ENCODE results near the gene ZSCAN18. TPM values are rescaled to one million over a fixed set of nuclear protein-coding genes. Genes with fewer than 3 reads are reported as not detected.
A peak's percentile ranks its signal among the peaks of the same experiment; 100 is the strongest.
"Not testable (repeated sequence)": the region's sequence is repeated elsewhere in the genome, so short reads cannot be mapped to it uniquely, and the experiment has no call there.

The ZSCAN18 gene, protein sequence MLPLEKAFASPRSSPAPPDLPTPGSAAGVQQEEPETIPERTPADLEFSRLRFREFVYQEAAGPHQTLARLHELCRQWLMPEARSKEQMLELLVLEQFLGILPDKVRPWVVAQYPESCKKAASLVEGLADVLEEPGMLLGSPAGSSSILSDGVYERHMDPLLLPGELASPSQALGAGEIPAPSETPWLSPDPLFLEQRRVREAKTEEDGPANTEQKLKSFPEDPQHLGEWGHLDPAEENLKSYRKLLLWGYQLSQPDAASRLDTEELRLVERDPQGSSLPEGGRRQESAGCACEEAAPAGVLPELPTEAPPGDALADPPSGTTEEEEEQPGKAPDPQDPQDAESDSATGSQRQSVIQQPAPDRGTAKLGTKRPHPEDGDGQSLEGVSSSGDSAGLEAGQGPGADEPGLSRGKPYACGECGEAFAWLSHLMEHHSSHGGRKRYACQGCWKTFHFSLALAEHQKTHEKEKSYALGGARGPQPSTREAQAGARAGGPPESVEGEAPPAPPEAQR
- total RNA-seq = 10 to 100 TPM in 3 of 4 donors, 1 to 10 TPM in 1; 9.0 to 49.6 (median 21.1) TPM

DNA sequence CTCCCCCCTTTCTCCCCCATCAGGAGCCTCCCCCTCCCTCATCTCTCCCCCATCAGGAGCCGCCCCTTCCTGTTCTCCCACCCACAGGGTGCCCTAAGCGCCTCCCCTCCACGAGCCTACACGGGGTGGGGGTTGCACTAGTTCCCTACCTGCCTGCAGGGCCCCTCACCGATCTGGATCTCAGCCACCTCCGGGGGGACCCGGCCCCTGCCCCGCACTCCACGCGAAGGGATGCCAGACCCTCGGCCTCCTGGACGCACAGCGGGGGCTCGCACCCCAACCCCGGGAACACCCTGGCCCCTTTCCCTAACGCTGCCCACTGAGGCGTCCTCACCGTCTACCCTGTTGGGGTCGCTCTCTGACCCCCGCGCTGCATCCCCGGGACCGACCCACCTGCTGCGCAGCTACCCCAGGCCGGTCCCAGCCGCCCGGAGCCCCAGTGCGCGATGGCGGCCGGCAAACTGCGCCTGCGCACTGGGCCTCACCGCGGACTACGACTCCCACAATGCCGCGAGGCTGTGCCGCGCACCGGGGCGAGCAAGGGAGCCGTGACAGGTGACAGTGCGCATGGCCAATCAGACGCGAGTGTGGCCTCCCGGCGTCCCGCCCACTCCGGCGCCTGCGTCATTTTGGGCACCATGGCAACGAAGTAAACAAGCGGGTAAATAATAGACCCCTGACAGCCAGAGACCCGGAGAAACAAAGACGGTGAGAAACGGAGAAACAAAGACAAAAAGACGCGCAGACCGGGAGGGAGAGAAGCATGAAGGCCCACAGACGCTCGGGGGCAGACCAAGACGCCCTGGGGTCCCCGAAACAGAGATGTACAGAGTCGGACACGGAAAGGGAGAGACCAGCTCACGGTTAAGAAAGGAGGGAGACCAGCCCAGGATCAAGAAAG is at the start of gene ZSCAN18:
Gene ZSCAN18, minus strand, starts transcription at position 451 of the 901 bp plus-strand sequence. CDS start 7,964 bp downstream, outside the sequence.
- H3K4me3 ChIP-seq = peak within 1 kb of the TSS; percentile 94 to 98 (median 98)
- peaks cover 0 to 14% (median 0%) of the 10 kb centered on the region in 3 donors for H3K36me3 ChIP-seq
- WGBS, 2 donors = 2 to 6% methylated on average over 30 to 33 of the region's 67 CpGs
- no peaks in the 10 kb centered on the region for H3K27me3 ChIP-seq
- DNase-seq = peak; percentile 69
- H3K27ac ChIP-seq = peak within 1 kb of the TSS; percentile 91 to 95 (median 94)
- peaks cover 0 to 65% (median 12%) of the 10 kb centered on the region in 3 donors for H3K9me3 ChIP-seq
- H3K4me1 ChIP-seq = peaks cover 0 to 19% (median 5%) of the 10 kb centered on the region in 3 donors
- intact Hi-C loops (cut with DNase I) = no loop called here
- TF ChIP-seq, protein P1, sequence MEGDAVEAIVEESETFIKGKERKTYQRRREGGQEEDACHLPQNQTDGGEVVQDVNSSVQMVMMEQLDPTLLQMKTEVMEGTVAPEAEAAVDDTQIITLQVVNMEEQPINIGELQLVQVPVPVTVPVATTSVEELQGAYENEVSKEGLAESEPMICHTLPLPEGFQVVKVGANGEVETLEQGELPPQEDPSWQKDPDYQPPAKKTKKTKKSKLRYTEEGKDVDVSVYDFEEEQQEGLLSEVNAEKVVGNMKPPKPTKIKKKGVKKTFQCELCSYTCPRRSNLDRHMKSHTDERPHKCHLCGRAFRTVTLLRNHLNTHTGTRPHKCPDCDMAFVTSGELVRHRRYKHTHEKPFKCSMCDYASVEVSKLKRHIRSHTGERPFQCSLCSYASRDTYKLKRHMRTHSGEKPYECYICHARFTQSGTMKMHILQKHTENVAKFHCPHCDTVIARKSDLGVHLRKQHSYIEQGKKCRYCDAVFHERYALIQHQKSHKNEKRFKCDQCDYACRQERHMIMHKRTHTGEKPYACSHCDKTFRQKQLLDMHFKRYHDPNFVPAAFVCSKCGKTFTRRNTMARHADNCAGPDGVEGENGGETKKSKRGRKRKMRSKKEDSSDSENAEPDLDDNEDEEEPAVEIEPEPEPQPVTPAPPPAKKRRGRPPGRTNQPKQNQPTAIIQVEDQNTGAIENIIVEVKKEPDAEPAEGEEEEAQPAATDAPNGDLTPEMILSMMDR (IDR thresholded peaks at IDR 0.05) = peak in 1 of 6 experiments; percentile 18
- peak in 3 of 4 donors; percentile 38 to 72 (median 62) for TF ChIP-seq POLR2A (IDR thresholded peaks at IDR 0.05)

DNA sequence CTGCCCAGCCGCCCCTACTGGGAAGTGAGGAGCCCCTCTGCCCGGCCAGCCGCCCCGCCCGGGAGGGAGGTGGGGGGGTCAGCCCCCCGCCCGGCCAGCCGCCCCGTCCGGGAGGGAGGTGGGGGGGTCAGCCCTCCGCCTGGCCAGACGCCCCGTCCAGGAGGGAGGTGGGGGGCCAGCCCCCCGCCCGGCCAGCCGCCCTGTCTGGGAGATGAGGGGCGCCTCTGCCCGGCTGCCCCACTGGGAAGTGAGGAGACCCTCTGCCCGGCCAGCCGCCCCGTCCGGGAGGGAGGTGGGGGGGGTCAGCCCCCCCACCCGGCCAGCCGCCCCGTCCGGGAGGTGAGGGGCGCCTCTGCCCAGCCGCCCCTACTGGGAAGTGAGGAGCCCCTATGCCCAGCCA is 49.4 kb upstream of the ZSCAN18 start:
- H3K9me3 ChIP-seq = peaks cover 0 to 54% (median 43%) of the 10 kb centered on the region in 3 donors

GRCh38 chr19:58145849-58146248 is 47.8 kb upstream of the ZSCAN18 start:
- Histone ChIP-seq H3K9me3 (peaks cover 0 to 70% (median 59%) of the 10 kb centered on the region in 3 donors), H3K36me3 (peaks cover 18 to 39% (median 22%) of the 10 kb centered on the region in 3 donors), H3K27me3 (no peaks in the 10 kb centered on the region), H3K4me3 (no peak overlapping the region), H3K4me1 (peaks cover 0 to 15% (median 6%) of the 10 kb centered on the region in 3 donors), H3K27ac (no peak overlapping the region)
- TF ChIP-seq, protein P1 (IDR thresholded peaks at IDR 0.05) = no peak
- TF ChIP-seq POLR2A (IDR thresholded peaks at IDR 0.05) = no peak
- intact Hi-C loops (cut with DNase I) = no loop called here
- 97 to 100% methylated on average over 3 of the region's 3 CpGs for WGBS, 2 donors
- DNase-seq = no peak

More for the DNA sequence above, 49.4 kb upstream of the ZSCAN18 start:
- H3K27me3 ChIP-seq; H3K4me3 ChIP-seq; DNase-seq; H3K27ac ChIP-seq; intact Hi-C loops (cut with DNase I): not testable (repeated sequence)
- Histone ChIP-seq H3K4me1 (peaks cover 0 to 20% (median 10%) of the 10 kb centered on the region in 3 donors), H3K36me3 (peaks cover 4 to 23% (median 10%) of the 10 kb centered on the region in 3 donors)
- WGBS, 2 donors = no CpG with 5 or more reads among the region's 28 CpGs

DNA sequence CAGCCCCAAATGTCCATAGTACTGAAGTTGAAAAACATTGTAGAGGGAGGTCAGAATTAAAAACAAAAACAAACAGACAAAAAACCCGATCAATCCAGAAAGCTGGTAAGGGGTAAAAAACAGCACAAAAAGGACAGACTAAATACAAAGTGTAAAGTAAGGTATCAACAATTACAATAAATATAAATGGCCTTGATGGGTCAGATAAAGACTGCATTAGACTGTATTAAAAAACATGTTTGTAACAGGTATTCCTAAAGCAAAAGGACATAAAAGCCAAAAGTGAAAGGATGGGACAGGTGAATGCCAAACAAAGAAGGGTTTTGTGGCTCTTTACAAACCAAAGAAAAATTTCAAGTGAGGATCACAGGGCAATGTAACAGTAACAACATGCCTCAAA is 36.2 kb upstream of the ZSCAN18 start:
- Histone ChIP-seq H3K9me3 (peaks cover 25 to 100% (median 98%) of the 10 kb centered on the region in 3 donors), H3K4me1 (no peaks in the 10 kb centered on the region), H3K27me3 (no peaks in the 10 kb centered on the region), H3K27ac (no peak overlapping the region), H3K4me3 (no peak overlapping the region), H3K36me3 (peaks cover 18 to 100% (median 23%) of the 10 kb centered on the region in 3 donors)
- intact Hi-C loops (cut with DNase I) = no loop called here
- DNase-seq = no peak
- 94 to 100% methylated on average over 1 of the region's 1 CpG for WGBS, 2 donors
- TF ChIP-seq, protein P1 (IDR thresholded peaks at IDR 0.05) = no peak
- TF ChIP-seq POLR2A (IDR thresholded peaks at IDR 0.05) = no peak

DNA sequence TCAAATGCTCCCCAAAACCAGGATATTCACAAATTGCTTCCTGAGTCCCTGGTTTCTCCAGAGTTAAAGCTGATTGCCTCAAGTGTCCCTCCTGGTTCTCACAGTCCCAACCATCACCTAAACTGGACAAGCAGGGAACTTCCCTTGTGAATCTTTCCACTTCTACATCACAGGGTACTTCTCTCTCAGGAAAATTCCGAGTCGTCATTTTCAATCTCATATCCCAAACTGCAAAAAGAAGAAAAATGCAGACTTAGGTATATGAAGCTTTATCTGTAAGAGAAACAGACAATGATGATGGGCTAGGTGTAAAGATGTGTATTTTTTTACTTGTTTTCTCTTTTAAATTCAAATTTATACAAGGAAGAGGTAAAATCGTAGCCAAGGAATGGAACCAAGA is 31.3 kb upstream of the ZSCAN18 start:
- no peak for TF ChIP-seq POLR2A (IDR thresholded peaks at IDR 0.05)
- TF ChIP-seq, protein P1 (IDR thresholded peaks at IDR 0.05) = no peak
- H3K9me3 ChIP-seq = peaks cover 12 to 100% (median 100%) of the 10 kb centered on the region in 3 donors
- DNase-seq = no peak
- no peaks in the 10 kb centered on the region for H3K4me1 ChIP-seq
- peaks cover 18 to 86% (median 19%) of the 10 kb centered on the region in 3 donors for H3K36me3 ChIP-seq
- no peak overlapping the region for H3K27ac ChIP-seq
- 89 to 98% methylated on average over 3 of the region's 3 CpGs for WGBS, 2 donors
- intact Hi-C loops (cut with DNase I) = no loop called here
- no peaks in the 10 kb centered on the region for H3K27me3 ChIP-seq
- peak overlapping the region in 1 of 4 donors; percentile 37 for H3K4me3 ChIP-seq

Data from esophagus squamous epithelium (tissue), 5 donors.